Cardiac septum (tissue), 1 donor: ENCODE results near the gene PLPP3. TPM values are rescaled to one million over a fixed set of nuclear protein-coding genes. Genes with fewer than 3 reads are reported as not detected.

Source experiments
- DNase-seq: peaks from one replicate; pipeline ENCODE4 v3.0.0-alpha.2; 2020; ENCODE audit warnings: low spot score
- intact Hi-C: fragments of 100-400 bp; cut with DNase I; formaldehyde crosslinking; loops from one replicate; pipeline ENCODE4 v1.14.0; 2022
- total RNA-seq: library from RNA; stranded (reverse); fragmentation: NEBNext Ultra II Directional; extraction: Animal tissue kit (Norgen Biotek cat#: 25700); gene quantifications from one replicate; pipeline ENCODE4 v1.2.1, GENCODE V29; 2021
- donor health status: DM: no; HTN: no; CAD: no.

The PLPP3 gene
- total RNA-seq, 1 donor from 2014 or later = 61.0 TPM

GRCh38 chr1:56555448-56555847 is 23.9 kb downstream of the PLPP3 start:
- intact Hi-C loops = no loop called here
- DNase-seq = no peak

GRCh38 chr1:56553046-56553445 is 26.3 kb downstream of the PLPP3 start:
- DNase-seq = no peak
- intact Hi-C loops = no loop called here

GRCh38 chr1:56552349-56552748 is 27.0 kb downstream of the PLPP3 start:
- intact Hi-C loops = no loop called here
- DNase-seq = no peak

- intact Hi-C loops = no loop called here
Observed at GRCh38 chr1:56551691-56552090, 27.7 kb downstream of the PLPP3 start.

GRCh38 chr1:56550859-56551188 is 28.5 kb downstream of the PLPP3 start:
- DNase-seq = no peak
- intact Hi-C loops = no loop called here

More at GRCh38 chr1:56551691-56552090, 27.7 kb downstream of the PLPP3 start:
- no peak for DNase-seq

GRCh38 chr1:56550138-56550858 is 29.1 kb downstream of the PLPP3 start:
- DNase-seq = no peak
- intact Hi-C loops = no loop called here

- no peak for DNase-seq
- intact Hi-C loops = no loop called here
Observed at GRCh38 chr1:56548571-56548970, 30.8 kb downstream of the PLPP3 start.

GRCh38 chr1:56547977-56548376 is 31.4 kb downstream of the PLPP3 start:
- no peak for DNase-seq
- intact Hi-C loops = no loop called here

- intact Hi-C loops = no loop called here
- no peak for DNase-seq
Observed at GRCh38 chr1:56547473-56547872, 31.9 kb downstream of the PLPP3 start.

- intact Hi-C loops = no loop called here
- DNase-seq = no peak
Observed at GRCh38 chr1:56545711-56546110, 33.7 kb downstream of the PLPP3 start.

GRCh38 chr1:56543783-56544612 is 35.4 kb downstream of the PLPP3 start:
- intact Hi-C loops = no loop called here
- no peak for DNase-seq

- intact Hi-C loops = no loop called here
- DNase-seq = no peak
Observed at GRCh38 chr1:56542651-56543050, 36.7 kb downstream of the PLPP3 start.

- DNase-seq = no peak
- intact Hi-C loops = no loop called here
Observed at GRCh38 chr1:56541408-56541807, 38.0 kb downstream of the PLPP3 start.

- intact Hi-C loops = no loop called here
- DNase-seq = no peak
Observed at GRCh38 chr1:56540467-56540866, 38.9 kb downstream of the PLPP3 start.

GRCh38 chr1:56539520-56539931 is 39.8 kb downstream of the PLPP3 start:
- intact Hi-C loops = loop anchor here (5.0 kb wide), 1 partner anchor 38 kb away; the partner anchor contains the start of gene PLPP3
- no peak for DNase-seq

- no peak for DNase-seq
- intact Hi-C loops = loop anchor here (5.0 kb wide), 1 partner anchor 39 kb away; the partner anchor contains the start of gene PLPP3
Observed at GRCh38 chr1:56538532-56538931, 40.8 kb downstream of the PLPP3 start.

GRCh38 chr1:56537660-56538059 is 41.7 kb downstream of the PLPP3 start:
- no peak for DNase-seq
- intact Hi-C loops = loop anchor here (5.0 kb wide), 1 partner anchor 40 kb away; the partner anchor contains the start of gene PLPP3

- DNase-seq = no peak
- intact Hi-C loops = loop anchor here (5.0 kb wide), 1 partner anchor 41 kb away; the partner anchor contains the start of gene PLPP3
Observed at GRCh38 chr1:56535939-56536338, 43.4 kb downstream of the PLPP3 start.

- DNase-seq = no peak
- intact Hi-C loops = loop anchor here (5.0 kb wide), 1 partner anchor 42 kb away; the partner anchor contains the start of gene PLPP3
Observed at GRCh38 chr1:56535362-56535761, 44.0 kb downstream of the PLPP3 start.

- intact Hi-C loops = no loop called here
- DNase-seq = no peak
Observed at GRCh38 chr1:56534130-56534651, 45.2 kb downstream of the PLPP3 start.
